Effector memory CD8-positive, alpha-beta T cell (primary cell): ENCODE results near the gene TRABD2B.

Experiments used
- ATAC-seq: fragments of 150-1000 bp; cut with Tn5 transposase; replicated peaks from 2 replicates; pipeline ENCODE4 v1.10.0; 2021; ENCODE audit warnings: mild to moderate bottlenecking, moderate library complexity
- DNase-seq, 3 experiments: peaks; one replicate each; pipeline ENCODE4 v3.0.0; 2021
- H3K27ac Mint-ChIP-seq, 2 donors: one replicate each; pipeline ENCODE4 v1.8.0; 2022; ENCODE audit warnings: mild to moderate bottlenecking in 2 of 2, mixed read lengths in 2 of 2, moderate library complexity in 2 of 2
- H3K27me3 Mint-ChIP-seq, 2 donors: one replicate each; pipeline ENCODE4 v1.8.0; 2022; ENCODE audit warnings: mixed read lengths in 2 of 2
- H3K36me3 Mint-ChIP-seq: one replicate; pipeline ENCODE4 v1.8.0; 2022; ENCODE audit warnings: mild to moderate bottlenecking, moderate library complexity, mixed read lengths; ENCODE audit not compliant: insufficient read depth
- H3K4me1 Mint-ChIP-seq, 2 donors: one replicate each; pipeline ENCODE4 v1.8.0; 2022; ENCODE audit warnings: low read depth in 2 of 2, mixed read lengths in 2 of 2
- H3K4me3 Mint-ChIP-seq, 2 donors: one replicate each; pipeline ENCODE4 v1.8.0; 2022; ENCODE audit warnings: mild to moderate bottlenecking in 2 of 2, mixed read lengths in 2 of 2, moderate library complexity in 2 of 2
- H3K9me3 Mint-ChIP-seq, 2 donors: one replicate each; pipeline ENCODE4 v1.8.0; 2022; ENCODE audit warnings: mixed read lengths in 2 of 2

TRABD2B gene

GRCh38 chr1:47940779-47941178, 56.4 kb downstream of the TRABD2B start:
- Mint-ChIP-seq H3K9me3 (no peaks in the 10 kb centered on the region), H3K4me3 (no peak overlapping the region), H3K27ac (no peak overlapping the region), H3K36me3 (peaks cover 3% of the 10 kb centered on the region), H3K27me3 (peaks cover 21 to 31% of the 10 kb centered on the region in 2 donors), H3K4me1 (no peaks in the 10 kb centered on the region)
- ATAC-seq (no peak), DNase-seq (no peak)

DNA sequence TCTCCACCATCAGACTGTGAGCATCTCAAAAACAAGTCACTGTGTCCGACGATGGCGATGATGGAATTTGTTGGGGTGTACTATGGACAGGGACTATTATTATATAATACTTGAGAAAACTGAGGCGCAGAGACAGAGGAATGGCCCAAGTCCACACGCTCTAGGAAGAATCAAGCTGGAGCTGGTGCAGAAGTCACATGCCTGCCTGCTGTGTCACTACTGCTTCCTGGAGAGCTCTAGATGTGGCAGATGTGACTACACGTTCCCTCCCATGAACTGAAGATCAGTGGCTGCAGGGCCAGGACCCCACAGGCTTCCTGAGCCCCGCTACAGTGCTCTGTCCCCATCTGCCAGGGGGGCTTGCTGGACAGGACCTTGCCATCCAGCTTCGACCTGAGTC, 56.9 kb downstream of the TRABD2B start:
- no peaks in the 10 kb centered on the region for H3K4me1 Mint-ChIP-seq
- H3K27me3 Mint-ChIP-seq = peaks cover 21 to 31% of the 10 kb centered on the region in 2 donors
- peaks cover 3% of the 10 kb centered on the region for H3K36me3 Mint-ChIP-seq
- H3K27ac Mint-ChIP-seq = no peak overlapping the region
- H3K4me3 Mint-ChIP-seq = no peak overlapping the region
- H3K9me3 Mint-ChIP-seq = no peaks in the 10 kb centered on the region
- DNase-seq = no peak
- ATAC-seq = no peak

GRCh38 chr1:47938520-47938919, 58.7 kb downstream of the TRABD2B start:
- no peak for ATAC-seq
- no peak overlapping the region for H3K4me3 Mint-ChIP-seq
- no peak overlapping the region for H3K27ac Mint-ChIP-seq
- H3K36me3 Mint-ChIP-seq = no peaks in the 10 kb centered on the region
- H3K4me1 Mint-ChIP-seq = no peaks in the 10 kb centered on the region
- no peaks in the 10 kb centered on the region for H3K9me3 Mint-ChIP-seq
- peaks cover 8 to 19% of the 10 kb centered on the region in 2 donors for H3K27me3 Mint-ChIP-seq
- DNase-seq = no peak

DNA sequence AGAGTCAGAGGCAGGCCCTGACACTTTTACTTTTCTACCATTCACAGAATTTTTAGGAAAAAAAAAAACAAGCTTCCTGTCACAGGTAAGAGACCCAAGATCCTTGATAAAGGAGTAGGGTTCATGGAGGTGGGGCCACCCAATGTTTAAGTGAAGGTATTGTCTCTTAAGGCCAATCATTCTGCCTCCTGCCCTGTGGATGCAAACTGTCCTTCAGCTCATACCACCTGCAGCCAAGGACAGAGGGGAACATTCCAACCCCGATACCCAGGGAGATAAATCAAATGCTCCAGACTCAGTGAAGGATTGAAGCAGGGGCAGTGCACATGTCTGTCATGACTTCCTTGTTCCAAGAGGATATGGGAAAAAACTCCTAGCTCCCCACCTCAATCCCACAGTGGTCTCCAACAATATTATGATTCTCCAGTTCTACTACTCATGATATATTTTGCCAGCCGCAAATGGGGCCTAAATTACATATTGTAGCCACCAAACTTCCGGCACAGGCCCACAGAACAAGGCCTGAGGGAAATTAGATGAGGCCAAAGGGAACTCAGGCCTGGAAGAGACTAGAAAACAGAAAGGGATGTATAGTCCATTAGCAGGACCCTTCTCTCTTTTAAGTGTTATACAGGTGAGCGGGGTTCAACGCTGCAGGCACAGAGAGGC, 59.5 kb downstream of the TRABD2B start:
- Mint-ChIP-seq H3K4me1 (no peaks in the 10 kb centered on the region), H3K27ac (no peak overlapping the region), H3K36me3 (no peaks in the 10 kb centered on the region), H3K4me3 (no peak overlapping the region), H3K27me3 (peaks cover 0 to 18% of the 10 kb centered on the region in 2 donors), H3K9me3 (no peaks in the 10 kb centered on the region)
- ATAC-seq = no peak
- DNase-seq = no peak

DNA sequence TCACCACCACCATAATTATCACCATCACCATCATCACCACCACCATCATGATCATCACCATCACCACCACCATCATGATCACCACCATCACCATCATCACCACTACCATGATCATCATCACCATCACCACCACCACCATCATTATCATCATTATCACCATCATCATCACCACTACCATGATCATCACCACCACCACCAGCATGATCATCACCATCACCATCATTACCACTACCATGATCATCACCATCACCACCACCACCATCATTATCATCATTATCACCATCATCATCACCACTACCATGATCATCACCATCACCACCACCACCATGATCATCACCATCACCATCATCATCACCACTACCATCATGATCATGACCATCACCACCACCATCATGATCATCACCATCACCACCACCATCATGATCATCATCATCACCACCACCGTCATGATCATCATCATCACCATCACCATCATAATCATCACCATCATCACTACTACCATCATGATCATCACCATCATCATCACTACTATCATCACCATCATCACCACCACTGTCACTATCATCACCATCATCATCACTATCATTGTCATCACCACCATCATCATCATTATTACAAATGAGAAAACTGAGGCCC, 60.2 kb downstream of the TRABD2B start:
- H3K4me1 Mint-ChIP-seq = no peaks in the 10 kb centered on the region
- H3K4me3 Mint-ChIP-seq = no peak overlapping the region
- peaks cover 5 to 18% of the 10 kb centered on the region in 2 donors for H3K27me3 Mint-ChIP-seq

DNA sequence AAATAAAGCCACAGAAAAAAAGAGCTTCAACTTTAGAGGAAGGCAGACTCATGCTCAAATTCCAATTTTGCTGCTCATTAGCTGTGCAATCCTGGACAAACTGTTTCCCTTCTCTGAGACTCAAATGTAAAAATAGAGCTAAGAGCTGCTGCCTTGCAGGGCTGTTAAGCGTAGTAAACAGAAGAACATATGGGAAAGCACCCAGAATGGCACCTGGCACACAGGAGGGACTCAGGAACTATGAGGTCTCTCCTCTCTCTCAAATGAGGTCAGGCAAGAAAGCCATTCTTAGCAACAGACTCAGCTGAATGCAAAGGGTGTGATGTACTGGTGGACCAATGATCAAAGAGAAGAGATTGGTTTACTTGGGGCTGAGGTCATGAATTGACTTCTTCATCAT, 61.3 kb downstream of the TRABD2B start:
- Mint-ChIP-seq H3K36me3 (no peaks in the 10 kb centered on the region), H3K27me3 (peaks cover 10 to 18% of the 10 kb centered on the region in 2 donors), H3K4me3 (no peak overlapping the region), H3K27ac (no peak overlapping the region), H3K4me1 (no peaks in the 10 kb centered on the region), H3K9me3 (no peaks in the 10 kb centered on the region)
- ATAC-seq (no peak), DNase-seq (no peak)

More for the DNA sequence above, 60.2 kb downstream of the TRABD2B start:
- no peak overlapping the region for H3K27ac Mint-ChIP-seq
- DNase-seq (no peak), ATAC-seq (no peak)
- H3K36me3 Mint-ChIP-seq = no peaks in the 10 kb centered on the region
- no peaks in the 10 kb centered on the region for H3K9me3 Mint-ChIP-seq

DNA sequence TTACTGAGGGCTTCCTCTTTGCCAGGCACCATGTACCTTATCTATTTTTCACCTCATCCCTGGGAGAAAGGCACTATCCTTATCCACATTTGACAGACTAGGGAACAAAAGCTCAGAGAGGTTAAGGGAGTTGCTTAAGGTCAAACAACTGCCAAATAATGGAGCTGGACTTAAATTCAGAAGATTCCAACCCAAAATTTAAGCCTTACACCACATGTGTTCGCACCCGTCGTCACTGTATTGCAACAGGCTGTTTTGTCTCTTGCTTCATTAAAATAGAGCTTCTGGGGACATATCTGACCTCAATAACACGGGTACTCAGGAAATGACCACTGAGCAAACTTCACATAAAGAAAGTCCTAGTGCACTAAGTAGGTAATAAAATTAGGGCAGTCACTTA, 62.0 kb downstream of the TRABD2B start:
- Mint-ChIP-seq H3K9me3 (no peaks in the 10 kb centered on the region), H3K4me1 (no peaks in the 10 kb centered on the region), H3K27me3 (peaks cover 10 to 15% of the 10 kb centered on the region in 2 donors), H3K36me3 (no peaks in the 10 kb centered on the region), H3K27ac (no peak overlapping the region), H3K4me3 (no peak overlapping the region)
- DNase-seq (no peak), ATAC-seq (no peak)

GRCh38 chr1:47934243-47934805, 62.9 kb downstream of the TRABD2B start:
- ATAC-seq = no peak
- DNase-seq = no peak
- Mint-ChIP-seq H3K9me3 (no peaks in the 10 kb centered on the region), H3K36me3 (no peaks in the 10 kb centered on the region), H3K27me3 (peaks cover 10 to 19% of the 10 kb centered on the region in 2 donors), H3K27ac (no peak overlapping the region), H3K4me1 (no peaks in the 10 kb centered on the region), H3K4me3 (no peak overlapping the region)

DNA sequence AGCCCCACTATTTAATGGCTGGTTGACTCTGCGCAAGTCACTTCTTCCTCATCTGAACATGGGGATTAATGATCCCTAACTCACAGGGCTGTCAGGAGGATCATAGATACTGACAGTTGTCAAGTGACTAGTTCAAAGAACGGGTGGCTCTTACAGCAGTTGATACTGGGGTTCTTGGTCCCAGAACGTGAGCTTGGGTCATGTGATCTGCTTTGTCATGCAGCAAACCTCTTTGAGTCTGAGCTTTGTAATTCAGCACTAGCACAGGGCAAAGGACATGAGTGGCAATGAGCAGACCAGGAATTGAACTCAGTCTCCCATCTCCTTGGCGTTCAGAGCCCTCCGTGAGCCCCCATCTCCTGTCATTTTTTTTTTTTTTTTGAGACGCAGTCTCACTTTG, 64.4 kb downstream of the TRABD2B start:
- Mint-ChIP-seq H3K27ac (no peak overlapping the region), H3K36me3 (no peaks in the 10 kb centered on the region), H3K27me3 (peaks cover 10 to 19% of the 10 kb centered on the region in 2 donors), H3K4me3 (no peak overlapping the region), H3K9me3 (no peaks in the 10 kb centered on the region), H3K4me1 (no peaks in the 10 kb centered on the region)
- DNase-seq = no peak
- no peak for ATAC-seq

DNA sequence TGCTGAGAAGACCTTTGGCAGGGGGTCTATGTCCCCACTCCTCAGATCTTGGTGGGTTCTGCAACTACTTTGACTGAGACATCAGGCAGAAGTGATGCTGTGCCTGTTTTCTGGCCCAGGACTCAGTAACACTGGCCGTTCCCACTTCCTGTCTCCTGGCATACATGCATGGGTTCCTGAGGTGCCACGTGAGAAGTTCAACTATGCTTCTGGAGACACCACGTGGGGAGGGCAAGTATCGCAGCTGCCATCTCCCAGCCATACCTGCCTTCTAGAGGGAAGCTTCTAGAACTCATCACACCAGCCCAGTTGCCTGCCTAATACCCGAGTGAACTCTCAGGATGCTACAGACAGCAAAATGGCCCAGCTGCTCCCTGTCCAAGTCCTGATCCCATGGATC, 65.8 kb downstream of the TRABD2B start:
- Mint-ChIP-seq H3K27ac (no peak overlapping the region), H3K36me3 (no peaks in the 10 kb centered on the region), H3K4me1 (no peaks in the 10 kb centered on the region), H3K4me3 (no peak overlapping the region), H3K27me3 (peaks cover 10 to 29% of the 10 kb centered on the region in 2 donors), H3K9me3 (no peaks in the 10 kb centered on the region)
- ATAC-seq (no peak), DNase-seq (no peak)

- Mint-ChIP-seq H3K4me3 (no peak overlapping the region), H3K27me3 (peaks cover 10 to 33% of the 10 kb centered on the region in 2 donors), H3K27ac (no peak overlapping the region), H3K36me3 (no peaks in the 10 kb centered on the region), H3K4me1 (no peaks in the 10 kb centered on the region), H3K9me3 (no peaks in the 10 kb centered on the region)
- ATAC-seq (no peak), DNase-seq (no peak)
Observed at GRCh38 chr1:47930210-47930840, 66.9 kb downstream of the TRABD2B start.

DNA sequence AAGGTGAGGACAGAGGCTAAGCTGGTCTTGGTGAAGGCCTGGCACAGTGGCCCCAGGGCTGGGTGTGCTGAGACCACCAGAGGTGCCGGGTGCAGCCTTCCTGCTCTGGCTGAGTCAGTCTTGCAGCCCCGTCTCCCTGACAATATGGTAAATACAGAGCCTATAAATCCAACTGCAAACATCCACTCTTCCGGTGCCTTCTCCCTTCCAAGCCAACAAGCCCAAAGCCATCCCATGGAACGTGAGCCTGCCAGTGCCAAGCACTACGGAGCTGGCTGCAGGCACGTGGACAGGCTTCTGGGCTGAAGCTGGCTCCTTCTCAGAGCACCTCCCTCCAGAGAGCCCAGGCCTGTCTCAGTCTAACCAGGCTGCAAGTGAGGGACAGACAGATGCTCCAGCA, 70.0 kb downstream of the TRABD2B start:
- Mint-ChIP-seq H3K4me1 (no peaks in the 10 kb centered on the region), H3K4me3 (no peak overlapping the region), H3K36me3 (no peaks in the 10 kb centered on the region), H3K9me3 (no peaks in the 10 kb centered on the region), H3K27ac (no peak overlapping the region), H3K27me3 (peaks cover 28 to 46% of the 10 kb centered on the region in 2 donors)
- no peak for ATAC-seq
- DNase-seq = no peak

DNA sequence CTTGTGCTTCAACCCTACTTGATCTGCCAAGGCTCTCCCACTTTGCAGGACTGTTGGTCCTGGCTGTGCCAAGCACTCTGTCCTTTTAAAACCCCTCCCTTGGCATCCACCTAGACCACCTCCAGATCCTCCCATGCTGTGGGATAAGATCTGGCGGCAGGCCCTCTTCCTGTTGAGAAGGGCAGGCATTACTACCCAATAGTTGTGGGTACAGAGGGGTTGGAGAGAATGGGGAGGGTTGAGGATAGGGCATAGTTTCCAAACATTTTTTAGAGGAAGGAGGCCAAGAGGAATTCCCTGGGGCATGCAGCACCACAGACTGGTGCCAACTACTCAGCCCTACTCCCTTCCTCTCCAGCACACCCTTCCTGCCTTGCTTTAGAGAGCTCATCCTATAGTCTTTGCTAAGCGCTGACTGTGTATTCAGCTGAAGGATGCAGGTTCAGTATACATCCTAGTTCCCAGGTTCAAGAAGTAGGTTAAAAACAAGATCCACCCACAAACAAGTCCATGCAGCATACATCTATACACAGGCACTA, 70.7 kb downstream of the TRABD2B start:
- no peaks in the 10 kb centered on the region for H3K36me3 Mint-ChIP-seq
- H3K4me3 Mint-ChIP-seq = no peak overlapping the region
- no peaks in the 10 kb centered on the region for H3K4me1 Mint-ChIP-seq
- DNase-seq (no peak), ATAC-seq (no peak)
- H3K9me3 Mint-ChIP-seq = no peaks in the 10 kb centered on the region
- H3K27me3 Mint-ChIP-seq = peaks cover 22 to 46% of the 10 kb centered on the region in 2 donors
- no peak overlapping the region for H3K27ac Mint-ChIP-seq
